ELR (cell line): ENCODE results near the gene DNAAF5.

Experiments
- DNase-seq: peaks from one replicate; pipeline ENCODE4 v3.0.0-alpha.2; 2015; ENCODE audit warnings: low read depth

DNAAF5 gene

GRCh38 chr7:707296-708000, 19.1 kb upstream of the DNAAF5 start:
- no peak for DNase-seq

- DNase-seq: no peak
These were observed 16.3 kb upstream of the DNAAF5 start for GRCh38 chr7:710161-710560.

GRCh38 chr7:711093-711921, 15.2 kb upstream of the DNAAF5 start:
- no peak for DNase-seq

- DNase-seq: no peak
These were observed 14.5 kb upstream of the DNAAF5 start for GRCh38 chr7:711922-712380.

- DNase-seq: no peak
These were observed 13.9 kb upstream of the DNAAF5 start for GRCh38 chr7:712381-713138.

- no peak for DNase-seq
These were observed 13.4 kb upstream of the DNAAF5 start for GRCh38 chr7:713139-713457.

- no peak for DNase-seq
These were observed 12.8 kb upstream of the DNAAF5 start for GRCh38 chr7:713488-714230.

GRCh38 chr7:714251-714671, 12.2 kb upstream of the DNAAF5 start:
- no peak for DNase-seq

GRCh38 chr7:716222-716621, 10.3 kb upstream of the DNAAF5 start:
- DNase-seq: no peak

- DNase-seq: no peak
These were observed 9.9 kb upstream of the DNAAF5 start for GRCh38 chr7:716636-717035.

- DNase-seq: no peak
These were observed 4.8 kb upstream of the DNAAF5 start for GRCh38 chr7:721619-722248.

- no peak for DNase-seq
These were observed 3.0 kb upstream of the DNAAF5 start for GRCh38 chr7:723541-723940.

- DNase-seq: no peak
These were observed 2.2 kb upstream of the DNAAF5 start for GRCh38 chr7:724298-724697.

- DNase-seq: peak; percentile 76
These were observed 1.1 kb upstream of the DNAAF5 start for GRCh38 chr7:725223-726005.

GRCh38 chr7:726854-727103, 280 bp downstream of the DNAAF5 start:
- no peak for DNase-seq

GRCh38 chr7:727104-727805, 756 bp downstream of the DNAAF5 start, which contains the start of gene PRKAR1B:
Gene PRKAR1B, minus strand, starts transcription at chr7:727281. Its CDS starts 15,776 bp downstream, at chr7:711505.
- peak; percentile 47 for DNase-seq

- peak; percentile 51 for DNase-seq
These were observed 1.4 kb downstream of the DNAAF5 start for GRCh38 chr7:727806-728460.

- no peak for DNase-seq
These were observed 2.1 kb downstream of the DNAAF5 start for GRCh38 chr7:728602-729001.

GRCh38 chr7:729140-730000, 2.9 kb downstream of the DNAAF5 start:
- no peak for DNase-seq
